Gastroesophageal sphincter (tissue), 3 donors: ENCODE measurements around the gene HOXD13.

Experiments
- CTCF ChIP-seq, 4 experiments: fragments of 200-600 bp in 2 of 4; fragments of 450-650 bp in 2 of 4; sonication (generic) in 1 of 4; IDR thresholded peaks; one replicate each; pipeline ENCODE4 v1.5.1; 2017 to 2019; ENCODE audit warnings: antibody characterized with exemption in 4 of 4, mild to moderate bottlenecking in 2 of 4, moderate library complexity in 2 of 4
- EP300 ChIP-seq: sonication (generic); formaldehyde crosslinking; IDR thresholded peaks from one replicate; pipeline ENCODE4 v1.6.1; 2017; ENCODE audit warnings: antibody characterized with exemption, mild to moderate bottlenecking
- POLR2A ChIP-seq, 2 donors: fragments of 450-650 bp; IDR thresholded peaks; one replicate each; pipeline ENCODE4 v1.6.1; 2017; ENCODE audit warnings: antibody characterized with exemption in 2 of 2, mild to moderate bottlenecking in 2 of 2, moderate library complexity in 1 of 2
- POLR2AphosphoS5 ChIP-seq: sonication (generic); formaldehyde crosslinking; IDR thresholded peaks from one replicate; pipeline ENCODE4 v1.6.1; 2017; ENCODE audit warnings: antibody characterized with exemption

- TF ChIP-seq CTCF (IDR thresholded peaks at IDR 0.05) (no peak), EP300 (no peak), POLR2A (IDR thresholded peaks at IDR 0.05) (no peak), POLR2AphosphoS5 (no peak)
Observed at GRCh38 chr2:176117823-176118371, 25.4 kb downstream of the HOXD13 start.
